NCI-H82 (cell line): ENCODE data around the gene SERHL2.
"Not testable (repeated sequence)": the region's sequence is repeated elsewhere in the genome, so short reads cannot be mapped to it uniquely, and the experiment has no call there.

Experiments
- DNase-seq: peaks from one replicate; lab custom pipeline; 2025; lab: John Stamatoyannopoulos, UW

The SERHL2 gene, protein sequence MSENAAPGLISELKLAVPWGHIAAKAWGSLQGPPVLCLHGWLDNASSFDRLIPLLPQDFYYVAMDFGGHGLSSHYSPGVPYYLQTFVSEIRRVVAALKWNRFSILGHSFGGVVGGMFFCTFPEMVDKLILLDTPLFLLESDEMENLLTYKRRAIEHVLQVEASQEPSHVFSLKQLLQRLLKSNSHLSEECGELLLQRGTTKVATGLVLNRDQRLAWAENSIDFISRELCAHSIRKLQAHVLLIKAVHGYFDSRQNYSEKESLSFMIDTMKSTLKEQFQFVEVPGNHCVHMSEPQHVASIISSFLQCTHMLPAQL

DNA sequence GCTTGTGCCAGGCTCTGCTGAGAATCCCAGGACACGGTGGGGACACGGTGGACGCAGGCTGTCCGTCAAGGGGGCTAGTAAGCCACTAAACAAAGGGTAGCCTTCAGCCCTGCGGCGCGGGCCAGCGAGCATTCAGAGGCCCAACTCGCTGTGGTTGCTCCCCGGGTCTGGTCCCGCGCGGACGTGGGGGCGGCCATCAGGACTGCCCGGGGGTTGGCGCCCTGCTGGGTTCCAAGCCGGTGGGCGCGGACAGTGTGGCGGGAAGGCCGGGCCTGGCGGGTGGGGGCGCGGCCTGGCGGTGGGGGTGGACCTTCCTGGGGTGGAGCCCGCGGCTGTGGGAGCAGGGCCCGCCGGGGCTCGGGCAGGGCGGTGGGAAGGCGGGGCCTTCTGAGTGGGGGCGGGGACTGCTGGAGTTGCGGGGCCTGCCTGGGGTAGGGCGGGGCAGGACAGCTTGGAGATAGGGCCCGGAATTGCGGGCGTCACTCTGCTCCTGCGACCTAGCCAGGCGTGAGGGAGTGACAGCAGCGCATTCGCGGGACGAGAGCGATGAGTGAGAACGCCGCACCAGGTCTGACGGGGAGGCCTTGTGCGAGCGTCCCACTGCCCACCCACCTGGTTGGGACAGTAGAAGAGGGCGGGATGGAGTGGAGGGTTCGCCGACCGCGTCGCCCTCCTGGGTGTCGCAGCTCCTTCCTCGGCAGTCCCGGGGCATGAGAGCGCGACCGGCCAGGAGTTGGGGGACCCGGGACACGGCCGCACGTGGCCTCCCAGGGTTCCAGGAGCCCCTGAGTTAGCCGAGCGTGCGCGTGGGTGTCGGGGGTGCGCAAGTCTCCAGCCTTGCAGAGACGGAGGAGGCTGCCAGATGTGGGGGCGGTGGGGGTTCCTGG, at the start of gene SERHL2:
TSS of gene SERHL2 (plus strand) at position 482 of the 887 bp plus-strand sequence. CDS start at position 547, 65 bp downstream.
- peak; percentile 86 for DNase-seq

DNA sequence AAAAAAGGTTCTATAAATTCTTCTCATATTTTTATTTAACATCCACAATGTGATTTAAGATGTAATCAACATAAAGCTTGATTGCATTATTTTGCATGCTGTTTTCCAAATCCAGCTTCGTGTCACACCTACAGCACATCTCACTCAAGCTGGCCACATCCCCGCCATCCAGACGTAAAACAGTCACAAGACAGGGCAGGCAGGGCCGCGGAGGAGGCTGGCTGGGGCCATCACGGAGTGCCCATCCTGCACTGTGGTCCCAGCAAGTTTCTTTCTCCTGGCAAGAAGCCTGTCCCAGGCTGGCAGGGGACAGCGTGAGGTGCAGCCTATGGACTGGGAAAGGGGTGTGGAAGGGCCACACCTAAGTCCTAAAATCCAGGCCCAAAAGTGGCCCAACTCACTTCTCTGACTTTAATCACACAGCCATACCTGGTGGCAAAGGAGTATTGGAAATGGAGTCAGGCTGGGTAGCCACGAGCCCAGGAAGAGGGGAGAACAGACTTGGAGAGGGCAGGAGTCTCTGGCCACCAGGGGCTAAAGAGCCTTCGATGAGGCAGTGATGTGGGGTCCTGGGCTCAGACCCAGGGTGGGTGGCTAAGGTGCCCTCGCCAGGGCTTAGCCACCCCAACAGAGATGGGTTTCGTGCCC, 45.3 kb upstream of the SERHL2 start:
- not testable (repeated sequence) for DNase-seq

DNA sequence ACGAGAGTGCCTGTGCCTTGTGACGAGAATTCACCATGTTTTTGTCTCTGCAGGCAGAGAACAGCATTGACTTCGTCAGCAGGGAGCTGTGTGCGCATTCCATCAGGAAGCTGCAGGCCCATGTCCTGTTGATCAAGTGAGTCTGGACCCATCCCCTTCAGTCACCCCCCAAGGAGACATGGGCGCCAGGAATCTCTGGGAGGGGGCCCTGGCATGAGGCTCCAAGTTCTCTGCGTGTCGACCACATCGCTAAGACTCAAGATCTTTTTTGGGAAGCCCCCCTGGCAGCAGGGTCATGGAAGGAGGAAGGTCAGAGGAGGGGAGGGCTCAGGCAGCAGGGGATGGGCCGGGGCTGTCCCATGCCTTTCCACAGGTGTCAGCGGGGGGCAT, 44.8 kb upstream of the SERHL2 start:
- not testable (repeated sequence) for DNase-seq

DNA sequence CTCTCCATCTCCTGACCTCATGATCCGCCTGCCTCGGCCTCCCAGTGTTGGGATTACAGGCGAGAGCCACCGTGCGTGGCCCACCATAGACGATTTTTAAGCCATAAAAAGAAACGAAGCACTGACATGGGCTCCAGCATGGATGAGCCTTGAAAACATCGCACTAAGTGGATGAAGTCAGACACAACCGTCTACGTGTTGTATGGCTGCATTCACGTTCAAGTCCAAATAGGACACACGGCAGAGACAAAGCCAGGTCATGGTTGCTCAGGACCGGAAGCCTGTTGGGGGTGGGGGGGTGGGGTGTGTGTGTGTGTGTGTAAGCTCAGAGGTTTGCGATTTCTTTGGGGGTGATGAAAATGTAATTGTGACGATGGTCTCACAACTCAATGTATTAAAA, 44.2 kb upstream of the SERHL2 start:
- no peak for DNase-seq

DNA sequence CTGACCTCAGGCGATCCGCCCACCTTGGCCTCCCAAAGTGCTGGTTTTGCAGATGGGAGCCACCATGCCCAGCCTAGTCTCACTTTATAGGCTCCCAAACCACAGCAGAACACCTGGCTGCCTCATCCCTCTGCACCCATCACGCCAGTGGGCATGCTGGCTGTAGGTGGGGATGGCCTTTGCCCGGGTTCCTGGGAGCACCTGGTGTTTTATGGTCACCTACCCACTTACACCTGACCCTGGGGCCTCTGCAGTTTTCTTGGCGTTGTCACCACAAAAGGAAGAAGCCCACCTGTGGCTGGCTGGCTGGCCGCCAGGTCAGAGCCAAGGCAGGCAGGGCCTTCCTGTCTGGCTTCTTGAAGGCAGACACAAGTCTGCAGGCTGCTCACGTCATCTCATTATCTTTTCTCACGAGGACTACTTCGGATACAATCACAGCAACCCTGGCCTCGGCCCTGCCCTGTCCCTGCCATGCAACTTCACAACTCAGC, 42.3 kb upstream of the SERHL2 start:
- DNase-seq: no peak

DNA sequence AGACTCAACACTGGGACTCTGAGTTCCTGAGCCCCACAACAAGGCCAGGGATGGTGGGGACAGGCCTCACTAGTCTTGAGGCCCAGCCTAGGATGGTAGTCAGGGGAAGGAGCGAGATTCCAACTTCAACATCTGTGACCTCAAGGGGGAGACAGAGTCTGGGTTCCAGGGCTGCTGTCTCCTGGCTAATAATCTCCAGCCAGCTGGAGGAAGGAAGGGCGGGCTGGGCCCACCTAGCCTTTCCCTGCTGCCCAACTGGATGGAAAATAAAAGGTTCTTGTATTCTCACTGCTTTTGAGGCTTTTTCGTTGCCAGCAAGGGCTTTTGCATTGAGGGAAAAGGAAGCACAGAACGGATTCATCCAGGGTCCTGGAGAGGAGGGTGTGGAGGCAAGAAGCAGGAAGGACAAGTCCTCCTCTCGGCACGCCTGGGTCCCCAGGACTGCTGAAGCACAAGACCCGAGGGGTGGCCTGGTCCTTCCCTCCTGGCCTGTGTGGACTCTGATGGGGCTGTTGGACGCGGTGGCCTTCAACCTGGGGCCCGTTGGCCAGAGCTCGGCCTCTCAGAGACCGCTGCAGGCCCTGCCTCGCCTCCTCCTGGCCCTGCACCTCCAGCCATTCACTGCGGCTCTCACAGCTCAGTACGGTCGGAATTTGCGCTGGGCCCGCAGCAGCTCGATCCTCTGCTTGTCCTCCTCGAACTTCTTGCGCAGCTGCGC, 41.3 kb upstream of the SERHL2 start:
- DNase-seq: peak; percentile 54

DNA sequence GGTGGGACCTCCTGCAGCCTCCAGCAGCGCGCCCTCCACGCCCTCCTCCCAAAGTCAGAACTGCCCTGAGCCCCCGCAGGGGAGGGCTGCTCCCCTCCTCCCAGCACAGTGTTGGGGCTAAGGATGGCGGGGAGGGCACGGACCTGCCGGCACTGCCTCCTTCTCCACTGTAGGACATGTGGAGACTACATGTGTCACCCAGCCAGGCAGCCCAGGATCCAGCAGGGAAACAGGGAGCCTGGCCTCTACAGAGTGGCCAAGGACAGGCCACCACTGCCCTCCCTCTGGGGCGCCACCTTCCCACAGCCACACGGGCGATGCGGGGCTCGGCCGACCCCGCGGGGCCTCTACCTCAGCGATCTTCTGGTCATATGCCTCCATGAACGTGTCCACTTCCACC, 39.4 kb upstream of the SERHL2 start:
- not testable (repeated sequence) for DNase-seq

DNA sequence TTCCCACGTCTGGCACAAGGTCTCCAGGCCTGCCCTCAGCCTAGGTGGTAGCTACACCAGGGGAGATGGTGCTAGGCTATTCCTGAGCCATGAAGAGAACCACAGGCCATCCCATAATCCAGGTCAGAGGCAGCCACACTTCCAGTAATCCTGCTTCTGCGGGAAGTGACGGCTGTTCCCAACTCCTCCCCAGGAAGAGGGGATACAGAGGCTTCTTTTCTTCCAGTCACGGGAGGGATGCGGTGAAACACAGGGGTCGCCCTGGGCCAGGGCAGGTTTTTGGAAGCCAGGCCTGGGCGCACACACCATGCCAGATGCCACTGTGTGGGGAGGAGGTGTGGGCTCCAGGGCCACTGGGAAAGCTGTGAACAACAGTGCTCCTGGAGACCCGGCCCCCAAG, 38.5 kb upstream of the SERHL2 start:
- not testable (repeated sequence) for DNase-seq

DNA sequence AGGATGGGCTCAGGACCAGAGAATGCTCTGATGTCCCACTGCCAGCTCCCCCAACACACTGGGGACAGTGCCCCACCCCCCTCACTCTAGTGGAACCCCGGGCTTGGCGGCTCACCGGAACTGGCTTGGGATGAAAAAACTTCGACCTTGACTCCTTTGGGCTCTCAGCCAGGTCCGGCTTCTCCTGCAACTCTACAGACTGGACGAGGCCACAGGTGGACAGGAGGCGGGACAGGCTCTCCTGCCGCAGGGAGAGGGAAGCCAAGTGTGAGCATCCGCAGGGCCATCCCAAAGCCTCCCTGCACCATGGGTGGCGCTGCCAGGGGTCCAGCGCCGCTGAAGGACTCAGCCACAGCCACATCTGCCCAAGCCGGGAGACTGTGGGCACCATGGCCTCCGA, 37.9 kb upstream of the SERHL2 start:
- DNase-seq: no peak

DNA sequence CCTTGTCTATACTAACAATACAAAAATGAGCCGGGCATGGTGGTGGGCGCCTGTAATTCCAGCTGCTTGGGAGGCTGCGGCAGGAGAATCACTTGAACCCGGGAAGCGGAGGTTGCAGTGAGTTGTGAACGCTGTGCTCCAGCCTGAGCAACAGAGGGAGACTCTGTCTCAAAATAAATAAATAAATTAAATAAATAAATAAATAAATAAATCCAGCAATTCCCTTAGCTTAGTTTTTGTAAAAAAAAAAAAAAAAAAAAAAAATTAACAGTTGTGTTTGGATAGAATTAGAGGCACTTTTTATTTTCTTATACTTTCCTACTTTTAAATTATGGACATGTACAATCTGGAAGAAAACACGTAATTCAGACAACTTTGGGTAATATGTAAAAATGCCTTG, 36.7 kb upstream of the SERHL2 start:
- not testable (repeated sequence) for DNase-seq

DNA sequence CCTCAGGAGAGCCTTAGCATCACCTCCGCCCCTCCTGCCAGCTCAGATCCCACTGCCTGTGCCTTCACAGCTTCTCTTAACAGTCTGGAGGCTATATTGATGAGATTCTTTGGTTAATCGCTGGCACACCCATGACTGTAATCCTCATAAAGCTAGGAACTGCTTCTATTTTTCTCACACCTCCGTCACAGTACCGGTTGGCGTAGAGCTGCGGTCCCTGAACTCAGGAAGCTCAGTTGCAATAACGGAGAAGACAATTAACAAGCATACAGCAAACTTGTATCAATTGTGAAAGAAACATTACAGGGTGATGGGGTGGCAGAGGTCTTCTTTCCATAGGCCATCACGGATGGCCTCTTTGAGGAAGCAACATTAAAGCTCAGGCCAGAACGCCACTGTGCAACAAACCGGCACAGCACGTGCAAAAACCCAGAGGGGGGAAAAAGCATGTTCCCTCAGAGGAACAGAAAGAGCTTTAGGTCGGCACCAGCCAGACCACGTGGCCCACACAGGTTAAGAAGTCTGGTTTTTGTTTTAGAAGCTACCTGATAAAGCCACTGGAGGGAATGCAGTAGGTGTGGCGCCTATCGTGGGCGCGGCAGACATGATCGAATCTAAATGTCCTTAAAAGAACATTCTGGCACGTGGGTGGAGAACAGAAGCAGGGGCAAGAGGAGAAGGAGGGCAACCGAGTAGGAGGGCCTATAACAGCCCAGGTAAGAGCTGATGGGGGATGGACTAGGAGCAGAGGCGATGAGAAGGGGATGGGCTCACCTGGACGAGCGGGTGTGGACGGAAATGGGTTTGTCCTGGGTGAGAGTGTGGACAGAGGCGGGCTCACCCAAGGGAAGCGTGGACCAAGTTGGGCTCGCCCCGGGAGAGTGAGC, 34.9 kb upstream of the SERHL2 start:
- DNase-seq: not testable (repeated sequence)

DNA sequence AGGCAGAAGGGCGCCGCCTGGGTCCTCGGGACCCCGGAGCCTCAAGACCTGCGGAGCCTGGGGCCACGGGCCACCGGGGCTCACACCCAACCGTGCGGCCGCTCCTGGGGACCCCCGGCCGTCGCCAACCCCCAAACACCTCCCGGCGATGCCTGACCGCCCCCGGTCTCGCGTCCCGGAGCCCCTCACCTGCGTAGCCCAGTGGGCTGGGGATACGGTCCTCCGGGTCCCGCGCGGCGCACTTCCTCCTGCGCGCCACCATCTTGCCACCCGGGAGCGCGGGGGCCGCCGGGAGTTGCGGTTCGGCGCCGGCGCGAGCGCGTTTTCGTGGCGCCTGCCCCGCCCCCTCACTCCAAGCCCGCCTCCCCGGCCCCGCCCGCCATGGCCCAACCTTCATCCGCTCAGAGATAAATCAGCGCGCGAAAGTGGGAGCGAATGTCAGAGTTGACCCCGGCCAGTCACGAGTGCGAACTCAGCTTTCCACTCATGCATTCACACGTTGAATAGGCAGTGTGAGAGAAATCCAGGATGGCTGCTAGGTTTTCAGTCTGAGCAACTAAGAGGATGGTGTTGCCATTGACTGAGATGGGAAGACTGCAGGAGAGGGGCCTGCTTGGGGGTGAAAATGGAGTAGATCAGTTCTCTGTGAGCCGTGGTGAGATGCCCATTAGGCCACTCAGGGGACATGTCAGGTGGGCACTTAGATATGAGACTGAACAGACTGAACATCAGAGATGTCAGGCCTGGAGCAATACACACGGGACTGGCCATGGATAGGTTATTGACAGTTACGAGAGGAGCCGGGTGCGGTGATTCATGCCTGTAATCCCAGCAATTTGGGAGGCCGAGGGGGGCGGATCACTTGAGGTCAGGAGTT, 34.0 kb upstream of the SERHL2 start, which contains the start of gene RRP7A:
TSS of gene RRP7A (minus strand) at position 272 of the 877 bp plus-strand sequence. CDS start at position 262, 10 bp downstream.
- DNase-seq: peak; percentile 77

DNA sequence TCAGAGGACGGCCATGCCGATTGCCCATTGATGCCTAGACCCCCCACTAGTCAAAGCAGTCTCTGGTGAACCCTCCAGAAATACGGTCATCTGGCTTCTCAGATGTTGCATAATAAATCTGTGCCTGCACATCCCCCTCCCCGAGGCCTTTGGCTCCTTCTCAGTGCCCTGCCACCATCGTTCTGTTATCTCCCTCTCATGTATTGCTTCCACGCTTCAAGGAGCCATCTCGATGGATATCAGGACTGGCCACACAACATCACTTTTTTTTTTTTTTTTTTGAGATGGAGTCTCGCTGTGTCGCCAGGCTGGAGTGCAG, 32.6 kb upstream of the SERHL2 start:
- DNase-seq: no peak

DNA sequence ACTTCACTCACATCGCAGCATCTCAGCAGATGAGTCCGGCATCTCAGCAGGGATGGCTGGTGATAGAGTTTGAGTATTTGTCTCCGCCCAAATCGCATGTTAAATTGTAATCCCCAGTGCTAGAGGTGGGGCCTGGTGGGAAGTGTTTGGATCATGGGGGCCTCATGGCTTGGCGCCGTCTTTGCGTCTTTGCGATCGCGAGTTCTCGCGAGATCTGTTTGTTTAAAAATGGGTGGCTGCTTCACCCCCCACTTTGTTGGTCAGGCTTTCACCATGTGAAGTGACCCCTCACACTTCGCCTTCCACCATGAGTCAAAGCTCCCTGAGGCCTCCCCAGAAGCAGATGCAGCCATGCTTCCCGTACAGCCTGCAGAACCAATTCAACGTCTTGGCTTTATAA, 31.2 kb upstream of the SERHL2 start:
- no peak for DNase-seq

DNA sequence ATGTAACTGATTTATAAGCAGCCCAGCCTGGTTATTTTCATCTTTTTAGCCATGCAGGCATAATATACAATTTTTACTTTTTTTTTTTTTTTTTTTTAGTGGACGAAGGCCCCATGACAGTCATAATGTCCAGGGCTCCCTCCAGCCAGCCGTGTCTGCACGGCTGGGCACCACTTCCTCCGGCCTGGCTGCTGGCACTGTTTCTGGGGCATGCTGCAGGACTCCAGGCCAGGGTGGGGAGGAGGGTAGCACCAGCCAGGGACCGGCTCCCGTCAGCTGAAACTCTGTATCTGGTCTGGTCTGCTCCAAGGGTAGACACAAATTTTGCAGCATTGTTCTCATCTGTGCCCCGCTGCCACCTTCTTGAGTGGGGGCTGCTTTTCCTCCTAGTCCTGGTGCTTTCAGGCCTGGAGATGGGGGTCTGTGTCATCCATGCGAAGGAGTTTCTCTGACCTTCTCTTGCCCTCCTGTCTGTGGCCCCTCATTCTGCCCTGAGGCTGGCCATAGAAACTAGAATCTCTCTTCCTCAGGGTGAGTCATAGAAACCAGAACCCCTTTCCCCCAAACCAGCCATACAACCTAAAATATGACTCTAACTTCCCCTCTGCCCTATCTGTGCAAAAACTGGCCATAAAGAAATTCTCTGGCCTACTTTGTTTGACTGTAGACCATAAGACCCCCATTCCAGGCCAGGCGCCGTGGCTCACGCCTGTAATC, 25.0 kb upstream of the SERHL2 start:
- no peak for DNase-seq

DNA sequence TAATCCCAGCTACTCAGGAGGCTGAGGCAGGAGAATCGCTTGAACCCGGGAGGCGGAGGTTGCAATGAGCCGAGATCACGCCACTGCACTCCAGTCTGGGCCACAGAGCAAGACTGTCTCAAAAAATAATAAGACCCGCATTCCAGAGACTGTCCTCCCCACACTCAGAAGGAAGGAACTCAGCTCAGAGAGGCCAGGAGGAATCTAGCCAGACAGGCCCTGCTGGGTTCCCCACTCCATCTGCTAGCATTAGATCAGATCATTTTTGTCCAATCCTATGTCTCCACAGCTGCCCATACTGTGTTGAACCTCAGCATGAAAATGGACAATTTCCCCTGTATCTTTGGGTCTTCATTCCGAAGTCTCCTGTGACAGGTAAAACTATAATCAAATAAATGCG, 24.3 kb upstream of the SERHL2 start:
- DNase-seq: not testable (repeated sequence)

DNA sequence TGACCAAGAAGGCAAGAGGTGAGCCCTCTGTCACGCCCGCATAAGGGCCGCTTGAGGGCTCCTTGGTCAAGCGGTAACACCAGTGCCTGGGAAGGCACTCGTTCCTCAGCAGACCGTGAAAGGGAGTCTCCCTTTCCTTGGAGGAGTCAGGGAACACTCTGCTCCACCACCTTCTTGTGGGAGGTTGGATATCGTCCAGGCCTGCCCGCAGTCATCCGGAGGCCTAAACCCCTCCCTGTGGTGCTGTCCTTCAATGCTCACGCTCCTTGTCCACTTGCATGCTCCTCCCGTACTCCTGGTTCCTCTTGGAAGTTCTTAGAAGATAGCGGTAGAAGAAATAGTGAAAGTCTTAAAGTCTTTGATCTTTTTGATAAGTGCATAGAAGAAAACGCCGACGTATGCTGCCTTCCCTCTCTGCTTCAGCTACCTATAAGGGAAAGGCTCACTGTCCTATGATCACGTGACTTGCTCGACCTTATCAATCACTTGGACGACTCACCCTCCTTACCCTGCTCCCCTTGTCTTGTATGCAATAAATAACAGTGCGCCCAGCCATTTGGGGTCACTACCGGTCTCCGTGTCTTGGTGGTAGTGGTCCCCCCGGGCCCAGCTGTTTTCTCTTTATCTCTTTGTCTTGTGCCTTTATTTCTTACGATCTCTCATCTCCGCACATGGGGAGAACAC, 22.2 kb upstream of the SERHL2 start:
- not testable (repeated sequence) for DNase-seq

DNA sequence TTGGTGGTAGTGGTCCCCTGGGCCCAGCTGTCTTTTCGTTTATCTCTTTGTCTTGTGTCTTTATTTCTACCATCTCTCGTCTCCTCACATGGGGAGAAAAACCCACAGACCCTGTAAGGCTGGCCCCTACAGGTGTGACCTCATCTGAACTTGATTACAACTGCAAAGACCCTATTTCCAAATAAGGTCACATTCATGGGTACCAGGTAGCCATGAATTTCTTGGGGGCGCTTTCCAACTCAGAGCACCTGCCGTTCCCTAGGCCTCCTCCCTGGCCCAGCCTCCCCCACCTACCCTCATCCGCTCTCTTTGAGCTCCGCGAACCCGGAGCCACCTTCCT, 20.1 kb upstream of the SERHL2 start:
- DNase-seq: no peak
